VCaP (cell line): ENCODE measurements around the gene ERN2.
"Not testable (repeated sequence)": the region's sequence is repeated elsewhere in the genome, so short reads cannot be mapped to it uniquely, and the experiment has no call there.

ENCODE experiments used
- H3K27ac ChIP-seq: fragments of 450-650 bp; 2 replicates; pipeline ENCODE4 v1.5.1; 2017
- CTCF ChIP-seq: fragments of 450-650 bp; conservative IDR thresholded peaks from 2 replicates; pipeline ENCODE4 v1.5.1; 2017; ENCODE audit warnings: mild to moderate bottlenecking, moderate library complexity

Gene ERN2

GRCh38 chr16:23712976-23713375 lies at the start of gene ERN2:
Gene ERN2, minus strand, starts transcription at chr16:23713222. Its CDS starts 35 bp downstream, at chr16:23713187.
- TF ChIP-seq CTCF: no peak
- no peak within 1 kb of the TSS for H3K27ac ChIP-seq

GRCh38 chr16:23757937-23758619 lies 45.1 kb upstream of the ERN2 start:
- no peak overlapping the region for H3K27ac ChIP-seq
- no peak for TF ChIP-seq CTCF

- TF ChIP-seq CTCF: no peak
- H3K27ac ChIP-seq: no peak overlapping the region
These were observed 44.1 kb upstream of the ERN2 start for GRCh38 chr16:23757116-23757515.

- H3K27ac ChIP-seq: no peak overlapping the region
- TF ChIP-seq CTCF: no peak
These were observed 42.4 kb upstream of the ERN2 start for GRCh38 chr16:23755484-23755809.

GRCh38 chr16:23754594-23755483 lies 41.8 kb upstream of the ERN2 start, which contains the start of gene CHP2:
Gene CHP2, plus strand, starts transcription at chr16:23755026. Its CDS starts 24 bp downstream, at chr16:23755050.
- no peak within 1 kb of the TSS for H3K27ac ChIP-seq
- no peak for TF ChIP-seq CTCF

- TF ChIP-seq CTCF: no peak
These were observed 41.0 kb upstream of the ERN2 start for GRCh38 chr16:23753908-23754593.

GRCh38 chr16:23751053-23751452 lies 38.0 kb upstream of the ERN2 start:
- H3K27ac ChIP-seq: not testable (repeated sequence)

More at GRCh38 chr16:23753908-23754593, 41.0 kb upstream of the ERN2 start:
- H3K27ac ChIP-seq: no peak overlapping the region
